OCI-LY1 (cell line): ENCODE measurements around the gene ANGPTL7.

Experiments
- H2AFZ ChIP-seq: fragments of 200-600 bp; sonication (generic), shearing (Covaris generic); 2 replicates; pipeline ENCODE4 v1.6.0; 2014; ENCODE audit warnings: antibody characterized with exemption, mild to moderate bottlenecking, low read length
- H3F3A ChIP-seq: fragments of 200-600 bp; sonication (generic), shearing (Covaris generic); 2 replicates; pipeline ENCODE4 v1.6.0; 2014; ENCODE audit warnings: mild to moderate bottlenecking, antibody characterized with exemption, low read length, moderate library complexity; ENCODE audit not compliant: insufficient read depth
- H3K27ac ChIP-seq: fragments of 200-600 bp; sonication (generic); 2 replicates; pipeline ENCODE4 v1.5.1; 2014; ENCODE audit warnings: low read length, mixed run types, mild to moderate bottlenecking, low read depth; ENCODE audit not compliant: poor library complexity, severe bottlenecking
- H3K27me3 ChIP-seq: fragments of 200-600 bp; sonication (generic); 2 replicates; pipeline ENCODE4 v1.6.0; 2014; ENCODE audit warnings: antibody characterized with exemption, mild to moderate bottlenecking, low read length, moderate library complexity; ENCODE audit not compliant: insufficient read depth
- H3K36me3 ChIP-seq: fragments of 200-600 bp; sonication (generic); 2 replicates; pipeline ENCODE4 v1.6.1; 2014; ENCODE audit warnings: mild to moderate bottlenecking, antibody characterized with exemption, low read length, moderate library complexity, mixed read lengths; ENCODE audit not compliant: insufficient read depth
- H3K4me1 ChIP-seq: fragments of 200-600 bp; sonication (generic); 2 replicates; pipeline ENCODE4 v1.5.1; 2014; ENCODE audit warnings: mild to moderate bottlenecking, low read length, moderate library complexity; ENCODE audit not compliant: insufficient read depth, severe bottlenecking
- H3K4me2 ChIP-seq: fragments of 200-600 bp; sonication (generic), shearing (Covaris generic); 2 replicates; pipeline ENCODE4 v1.6.1; 2014; ENCODE audit warnings: low read length
- H3K4me3 ChIP-seq: fragments of 200-600 bp; sonication (generic); 2 replicates; pipeline ENCODE4 v1.5.1; 2014; ENCODE audit warnings: low read length, low read depth, mild to moderate bottlenecking, mixed read lengths; ENCODE audit not compliant: poor library complexity, severe bottlenecking
- H3K79me2 ChIP-seq: fragments of 200-600 bp; shearing (Covaris generic); 2 replicates; pipeline ENCODE4 v1.6.1; 2016; ENCODE audit warnings: mixed run types, low read length, mixed read lengths; ENCODE audit not compliant: insufficient read depth
- H3K9ac ChIP-seq: fragments of 200-600 bp; sonication (generic), shearing (Covaris generic); 2 replicates; pipeline ENCODE4 v1.6.1; 2014; ENCODE audit warnings: mild to moderate bottlenecking, low read length, mixed read lengths
- H3K9me2 ChIP-seq: fragments of 200-600 bp; sonication (generic), shearing (Covaris generic); 2 replicates; pipeline ENCODE4 v1.6.1; 2014; ENCODE audit warnings: low read depth, mild to moderate bottlenecking, low read length, mixed read lengths
- H3K9me3 ChIP-seq: fragments of 200-600 bp; shearing (Covaris generic); 2 replicates; pipeline ENCODE4 v1.6.1; 2014; ENCODE audit warnings: low read length, mixed read lengths
- H4K20me1 ChIP-seq: fragments of 200-600 bp; sonication (generic), shearing (Covaris generic); 2 replicates; pipeline ENCODE4 v1.6.0; 2016; ENCODE audit warnings: mild to moderate bottlenecking, low read length; ENCODE audit not compliant: insufficient read depth
- CTCF ChIP-seq: fragments of 200-600 bp; sonication (generic), shearing (Covaris generic); IDR thresholded peaks from 2 replicates; pipeline ENCODE4 v1.5.1; 2017; ENCODE audit warnings: mild to moderate bottlenecking, antibody characterized with exemption, low read length, moderate library complexity, mixed read lengths
- EZH2 ChIP-seq: fragments of 200-600 bp; sonication (generic), shearing (Covaris generic); IDR thresholded peaks from 2 replicates; pipeline ENCODE4 v1.8.0; 2017; ENCODE audit warnings: borderline replicate concordance, mixed run types, mild to moderate bottlenecking, antibody characterized with exemption, low read length, moderate library complexity, mixed read lengths

The ANGPTL7 gene

GRCh38 chr1:11196945-11197344 lies 7.8 kb downstream of the ANGPTL7 start:
- H3K9ac ChIP-seq, result no peak overlapping the region
- no peaks in the 10 kb centered on the region for H3K9me3 ChIP-seq
- H3K4me1 ChIP-seq, result no peaks in the 10 kb centered on the region
- no peak overlapping the region for H3K4me2 ChIP-seq
- H3K36me3 ChIP-seq, result peaks cover 78% of the 10 kb centered on the region
- H3K79me2 ChIP-seq, result no peaks in the 10 kb centered on the region
- TF ChIP-seq CTCF (no peak), EZH2 (no peak)
- H3K27ac ChIP-seq, result no peak overlapping the region
- H2AFZ ChIP-seq, result no peak overlapping the region
- H4K20me1 ChIP-seq, result no peaks in the 10 kb centered on the region
- no peak overlapping the region for H3K4me3 ChIP-seq
- H3F3A ChIP-seq, result no peaks in the 10 kb centered on the region
- H3K27me3 ChIP-seq, result no peaks in the 10 kb centered on the region
- no peaks in the 10 kb centered on the region for H3K9me2 ChIP-seq

GRCh38 chr1:11197359-11197758 lies 8.2 kb downstream of the ANGPTL7 start:
- H3K36me3 ChIP-seq, result peaks cover 74% of the 10 kb centered on the region
- H2AFZ ChIP-seq, result no peak overlapping the region
- H3K27ac ChIP-seq, result no peak overlapping the region
- H3K9me2 ChIP-seq, result no peaks in the 10 kb centered on the region
- no peak overlapping the region for H3K4me3 ChIP-seq
- TF ChIP-seq CTCF (no peak), EZH2 (no peak)
- H3K9ac ChIP-seq, result no peak overlapping the region
- H3K9me3 ChIP-seq, result no peaks in the 10 kb centered on the region
- no peaks in the 10 kb centered on the region for H3F3A ChIP-seq
- H4K20me1 ChIP-seq, result no peaks in the 10 kb centered on the region
- no peaks in the 10 kb centered on the region for H3K4me1 ChIP-seq
- H3K27me3 ChIP-seq, result no peaks in the 10 kb centered on the region
- no peak overlapping the region for H3K4me2 ChIP-seq
- no peaks in the 10 kb centered on the region for H3K79me2 ChIP-seq

GRCh38 chr1:11198257-11198656 lies 9.1 kb downstream of the ANGPTL7 start:
- Histone ChIP-seq H4K20me1 (no peaks in the 10 kb centered on the region), H3K9me2 (no peaks in the 10 kb centered on the region), H3K27me3 (no peaks in the 10 kb centered on the region), H2AFZ (no peak overlapping the region), H3K36me3 (peaks cover 72% of the 10 kb centered on the region), H3K9ac (no peak overlapping the region), H3K79me2 (no peaks in the 10 kb centered on the region), H3F3A (no peaks in the 10 kb centered on the region), H3K4me2 (no peak overlapping the region), H3K4me3 (no peak overlapping the region), H3K9me3 (no peaks in the 10 kb centered on the region), H3K4me1 (no peaks in the 10 kb centered on the region), H3K27ac (no peak overlapping the region)
- no peak for TF ChIP-seq EZH2
- no peak for TF ChIP-seq CTCF
